Fibroblast of mammary gland (primary cell): Measurements from ENCODE around the gene PAPOLB.

Experiments used
- DNase-seq: peaks from one replicate; pipeline ENCODE4 v3.0.0-alpha.2; 2010; ENCODE audit warnings: low read depth
- H3K4me3 ChIP-seq: 2 replicates; pipeline ENCODE4 v1.5.1; 2011; ENCODE audit warnings: low read depth, mild to moderate bottlenecking, low read length, moderate library complexity; ENCODE audit not compliant: control insufficient read depth
- TF ChIP-seq, protein P1 (sequence below): conservative IDR thresholded peaks from 2 replicates; pipeline ENCODE4 v1.5.1; 2011; ENCODE audit warnings: low read depth, low read length, inconsistent platforms; ENCODE audit not compliant: control insufficient read depth, insufficient read depth

The PAPOLB gene

DNA sequence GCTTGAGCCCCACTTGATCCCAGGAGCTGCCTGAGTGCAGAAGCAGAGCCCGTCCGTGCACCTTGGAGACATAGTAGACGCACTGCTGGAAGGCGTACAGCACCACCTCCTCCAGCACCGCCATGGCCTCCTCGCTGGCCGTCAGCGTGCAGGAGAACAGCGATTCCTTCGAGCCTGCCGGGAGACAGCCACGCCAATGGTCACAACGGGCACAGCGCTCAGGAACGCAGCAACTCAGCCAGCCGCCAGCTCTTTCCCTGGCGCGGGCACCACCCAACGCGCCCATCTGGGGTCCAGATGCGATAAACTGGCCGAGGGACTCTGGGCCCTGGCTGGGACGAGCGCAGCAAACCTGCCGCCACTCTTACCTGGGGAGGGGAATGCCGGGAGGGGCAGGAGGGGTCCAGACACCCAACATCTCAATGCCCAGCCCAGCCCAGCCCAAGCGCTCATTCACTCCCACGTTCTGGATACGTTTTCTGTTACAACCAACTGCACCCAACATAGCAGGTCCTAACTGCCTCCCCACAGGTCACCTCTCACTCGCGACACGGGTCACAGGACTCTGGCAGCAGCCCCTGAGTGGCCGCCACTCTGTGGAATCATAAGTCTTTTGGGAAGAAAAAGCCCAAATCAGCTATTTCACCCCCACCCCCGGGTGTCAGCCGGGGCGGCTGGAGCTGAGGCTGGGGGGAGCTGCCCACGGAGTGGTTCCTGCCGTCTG is 44.5 kb downstream of the PAPOLB start:
- no peak overlapping the region for H3K4me3 ChIP-seq
- TF ChIP-seq, protein P1, sequence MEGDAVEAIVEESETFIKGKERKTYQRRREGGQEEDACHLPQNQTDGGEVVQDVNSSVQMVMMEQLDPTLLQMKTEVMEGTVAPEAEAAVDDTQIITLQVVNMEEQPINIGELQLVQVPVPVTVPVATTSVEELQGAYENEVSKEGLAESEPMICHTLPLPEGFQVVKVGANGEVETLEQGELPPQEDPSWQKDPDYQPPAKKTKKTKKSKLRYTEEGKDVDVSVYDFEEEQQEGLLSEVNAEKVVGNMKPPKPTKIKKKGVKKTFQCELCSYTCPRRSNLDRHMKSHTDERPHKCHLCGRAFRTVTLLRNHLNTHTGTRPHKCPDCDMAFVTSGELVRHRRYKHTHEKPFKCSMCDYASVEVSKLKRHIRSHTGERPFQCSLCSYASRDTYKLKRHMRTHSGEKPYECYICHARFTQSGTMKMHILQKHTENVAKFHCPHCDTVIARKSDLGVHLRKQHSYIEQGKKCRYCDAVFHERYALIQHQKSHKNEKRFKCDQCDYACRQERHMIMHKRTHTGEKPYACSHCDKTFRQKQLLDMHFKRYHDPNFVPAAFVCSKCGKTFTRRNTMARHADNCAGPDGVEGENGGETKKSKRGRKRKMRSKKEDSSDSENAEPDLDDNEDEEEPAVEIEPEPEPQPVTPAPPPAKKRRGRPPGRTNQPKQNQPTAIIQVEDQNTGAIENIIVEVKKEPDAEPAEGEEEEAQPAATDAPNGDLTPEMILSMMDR = no peak
- DNase-seq = no peak

DNA sequence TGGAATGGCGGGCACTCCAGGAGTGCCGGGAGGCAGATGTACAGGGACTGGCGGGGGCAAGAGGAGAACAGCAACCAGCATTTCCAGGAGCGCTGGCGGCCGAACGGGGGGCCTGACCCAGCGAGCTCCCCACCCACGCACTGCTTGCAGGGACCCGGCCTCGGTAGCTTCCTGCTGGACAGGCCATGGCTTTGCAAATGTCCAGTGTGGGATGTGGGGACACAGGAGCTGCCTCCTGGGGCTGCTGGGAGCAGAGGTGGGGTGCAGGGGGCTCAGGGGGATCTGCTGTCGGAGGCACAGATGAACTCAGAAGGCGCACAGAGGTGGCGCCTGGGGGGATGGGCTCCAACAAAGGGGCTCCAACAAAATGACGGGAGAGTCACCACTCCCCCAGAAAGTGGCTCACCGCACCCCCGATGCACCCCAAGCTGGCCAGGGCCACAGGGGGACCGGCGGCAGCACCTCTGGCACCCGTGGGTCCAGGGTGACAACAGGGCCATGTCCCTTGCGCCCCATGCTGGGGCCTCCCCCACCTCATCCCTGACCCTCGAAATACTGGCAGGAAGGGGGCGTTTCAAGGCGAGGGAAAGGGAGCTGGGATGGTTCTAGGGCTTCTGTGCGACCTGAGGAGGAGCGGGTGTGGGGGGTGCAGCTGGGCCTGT is 45.3 kb downstream of the PAPOLB start:
- no peak overlapping the region for H3K4me3 ChIP-seq
- DNase-seq = no peak
- TF ChIP-seq, protein P1 = no peak

DNA sequence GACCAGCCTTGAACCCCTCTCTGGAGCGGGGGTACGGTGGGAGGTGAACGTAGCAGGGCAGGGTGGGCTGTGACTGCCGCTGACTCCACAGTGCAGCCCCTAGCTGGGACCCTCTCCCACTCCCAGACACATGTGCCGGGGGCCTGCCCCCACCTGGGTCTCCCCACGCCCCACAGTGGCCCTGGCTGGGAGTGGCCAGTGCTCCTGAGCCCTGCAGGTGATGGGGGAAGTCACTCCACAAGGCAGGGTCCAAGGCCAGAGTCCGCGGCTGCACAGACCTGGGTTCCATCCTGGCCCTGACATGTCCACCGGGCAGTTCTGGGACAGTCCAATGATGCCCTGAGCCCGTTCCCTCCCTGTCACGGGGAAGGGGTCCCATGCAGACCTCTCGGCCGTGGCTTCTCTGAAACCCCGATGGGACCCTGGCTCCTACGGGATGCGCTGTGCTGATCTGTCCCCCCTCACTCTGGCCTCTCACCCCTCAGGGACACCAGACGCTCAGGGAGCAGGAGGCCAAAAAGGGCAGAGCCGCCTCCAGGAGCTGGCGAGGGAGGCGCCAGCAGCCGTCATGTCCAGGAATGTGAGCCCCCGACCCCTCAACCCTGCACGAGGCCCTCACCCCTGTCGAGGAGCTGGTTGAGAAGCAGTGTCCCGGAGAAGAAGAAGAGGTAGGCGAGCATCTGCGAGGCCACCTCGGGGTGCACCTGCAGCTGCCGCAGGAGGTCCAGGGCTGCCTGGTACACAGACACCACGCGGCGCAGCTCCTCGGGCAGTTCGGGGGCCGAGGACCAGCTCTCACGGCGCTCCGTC is 46.0 kb downstream of the PAPOLB start:
- H3K4me3 ChIP-seq = no peak overlapping the region
- no peak for DNase-seq
- TF ChIP-seq, protein P1 = no peak

DNA sequence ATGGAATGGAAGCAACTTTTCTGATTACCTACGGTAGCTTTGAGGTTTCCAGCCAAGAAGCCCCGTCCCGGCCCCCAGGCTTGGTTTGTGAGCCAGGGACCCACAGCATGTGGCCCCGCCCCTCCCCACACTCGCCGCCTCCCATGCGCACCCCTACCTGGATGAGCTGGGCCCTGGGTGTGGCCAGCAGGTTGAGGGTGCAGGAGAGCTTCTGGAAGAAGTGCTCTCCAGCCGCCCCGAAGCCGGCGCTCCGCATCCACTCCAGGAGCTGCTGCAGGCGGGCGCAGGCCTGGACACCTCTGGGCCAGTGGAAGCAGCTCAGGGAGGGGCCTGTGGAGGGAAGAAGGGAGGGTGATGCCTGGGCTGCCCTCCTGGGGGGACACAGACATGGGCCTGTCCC is 46.7 kb downstream of the PAPOLB start:
- DNase-seq = no peak
- TF ChIP-seq, protein P1 = no peak

DNA sequence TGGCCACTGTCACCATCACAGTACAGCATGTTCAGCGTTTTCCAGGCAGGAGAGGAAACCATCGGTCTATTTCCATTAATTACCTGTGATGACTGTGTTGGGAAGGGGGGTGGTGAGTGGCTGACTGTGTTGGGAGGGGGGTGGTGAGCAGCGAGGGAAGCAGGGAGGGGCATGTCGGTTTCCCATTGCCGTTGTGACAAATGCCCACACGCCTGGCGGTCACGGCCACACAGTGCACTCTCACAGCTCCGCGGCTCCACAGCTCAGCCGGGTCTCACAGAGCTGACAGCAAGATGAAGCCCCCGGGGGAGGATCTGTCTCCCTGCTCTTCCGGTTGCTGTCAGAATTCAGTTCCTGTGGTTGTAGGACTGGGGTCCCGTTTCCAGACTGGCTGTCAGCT is 47.4 kb downstream of the PAPOLB start:
- TF ChIP-seq, protein P1 = no peak
- no peak overlapping the region for H3K4me3 ChIP-seq
- no peak for DNase-seq

More for the DNA sequence above, 46.7 kb downstream of the PAPOLB start:
- no peak overlapping the region for H3K4me3 ChIP-seq

DNA sequence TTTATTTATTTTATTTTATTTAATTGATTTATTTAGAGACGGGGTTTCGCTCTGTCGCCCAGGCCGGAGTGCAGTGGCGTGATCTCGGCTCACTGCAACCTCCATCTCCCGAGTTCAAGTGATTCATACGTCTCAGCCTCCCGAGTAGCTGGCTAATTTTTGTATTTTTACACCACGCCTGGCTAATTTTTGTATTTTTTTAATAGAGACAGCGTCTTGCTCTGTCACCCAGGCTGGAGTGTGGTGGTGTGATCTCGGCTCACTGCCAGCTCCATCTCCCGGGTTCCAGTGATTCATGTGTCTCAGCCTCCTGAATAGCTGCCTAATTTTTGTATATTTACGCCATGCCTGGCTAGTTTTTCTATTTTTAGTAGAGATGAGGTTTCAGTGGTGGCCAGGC is 52.2 kb downstream of the PAPOLB start:
- DNase-seq = no peak
- no peak overlapping the region for H3K4me3 ChIP-seq

More for the DNA sequence above, 52.2 kb downstream of the PAPOLB start:
- TF ChIP-seq, protein P1 = no peak
